ENCODE measurements around the gene SMAGP. TPM values are rescaled to one million over a fixed set of nuclear protein-coding genes. Genes with fewer than 3 reads are reported as not detected.

Gene SMAGP
- total RNA-seq, 1 experiment from 2014 or later = 12.4 TPM

GRCh38 chr12:51217133-51217967 is 52.9 kb downstream of the SMAGP start:
- Histone ChIP-seq H3K56ac (ENCODE audit: insufficient read length, low read depth, low read length) (no peak overlapping the region), H2AK5ac (ENCODE audit: insufficient read length, low read length) (no peak overlapping the region), H4K5ac (ENCODE audit: insufficient read length, low read depth, low read length) (no peak overlapping the region), H3K9me3 (ENCODE audit: control insufficient read depth, low read depth, low read length) (no peaks in the 10 kb centered on the region), H3T11ph (ENCODE audit: low read length) (no peak overlapping the region), H4K20me1 (ENCODE audit: control insufficient read depth, insufficient read depth, insufficient read length) (no peaks in the 10 kb centered on the region), H2BK120ac (ENCODE audit: low read depth, low read length, poor library complexity, severe bottlenecking) (peak overlapping the region; percentile 84), H2BK5ac (ENCODE audit: insufficient read length, low read length) (no peak overlapping the region), H3K14ac (ENCODE audit: insufficient read depth, low read length) (peak overlapping the region; percentile 93), H3K9ac (ENCODE audit: extremely low read depth, insufficient read length, low read length) (peak overlapping the region; percentile 23), H3K4ac (ENCODE audit: low read depth, low read length) (no peak overlapping the region; the same call in 1 of the 2 replicates), H2BK20ac (ENCODE audit: low read depth, low read length, poor library complexity, severe bottlenecking) (peak overlapping the region; percentile 97), H3K23ac (ENCODE audit: insufficient read length, low read depth, low read length) (no peak overlapping the region), H4K91ac (ENCODE audit: insufficient read length, low read depth, low read length) (no peak overlapping the region), H3K18ac (ENCODE audit: insufficient read length, low read depth, low read length) (peak overlapping the region; percentile 62), H3K79me1 (ENCODE audit: insufficient read depth, low read depth, low read length, poor library complexity, severe bottlenecking) (no peaks in the 10 kb centered on the region), H2BK12ac (ENCODE audit: insufficient read length, low read depth, low read length) (no peak overlapping the region), H2BK15ac (ENCODE audit: low read depth, low read length) (no peak overlapping the region), H4K8ac (replicated peaks; ENCODE audit: insufficient read length, low read depth, low read length) (no peak overlapping the region), H3K23me2 (ENCODE audit: insufficient read length, low read depth, low read length, poor library complexity, severe bottlenecking) (peaks cover 15% of the 10 kb centered on the region), H3K79me2 (ENCODE audit: insufficient read depth, low read length) (no peaks in the 10 kb centered on the region), H3K4me2 (ENCODE audit: insufficient read depth, insufficient read length, low read length) (peak overlapping the region; percentile 81), H3K27ac (ENCODE audit: insufficient read length, low read depth, low read length) (no peak overlapping the region), H3K27me3 (ENCODE audit: insufficient read depth, low read length) (no peaks in the 10 kb centered on the region), H2AFZ (ENCODE audit: low read length) (no peak overlapping the region), H3K4me1 (ENCODE audit: insufficient read depth, low read length) (no peaks in the 10 kb centered on the region; the same call in 1 of the 2 replicates)
- TF ChIP-seq CTCF (conservative IDR thresholded peaks at IDR 0.05) = peak; percentile 47; the same call in 2 of the 3 replicates
- no peaks in the 10 kb centered on the region for H3K9me3 Mint-ChIP-seq
- H3K27me3 Mint-ChIP-seq (ENCODE audit: low read depth) = no peaks in the 10 kb centered on the region
- WGBS (ENCODE audit: extremely low coverage, insufficient read length, low lambda C conversion rate) = no CpG with 5 or more reads among the region's 81 CpGs
- peaks cover 18% of the 10 kb centered on the region in 2 experiments for H3K4me1 Mint-ChIP-seq
- H3K4me3 Mint-ChIP-seq = peak overlapping the region; percentile 73 to 78
- peaks cover 0 to 10% (median 5%) of the 10 kb centered on the region in 3 experiments; a peak in 4 of 7 replicates for H3K36me3 Mint-ChIP-seq (ENCODE audit: insufficient read depth in 1 of 3, low read depth in 3 of 3)
- peak; percentile 73 for DNase-seq
- no peak overlapping the region; a peak in 1 of 7 replicates for H3K27ac Mint-ChIP-seq

Data from H9 (cell line).